Middle frontal gyrus (tissue), 1 donor: ENCODE results near the gene PDZD7.

Experiments used
- DNase-seq: peaks from one replicate; pipeline ENCODE4 v3.0.0-alpha.2; 2015; ENCODE audit warnings: low spot score; ENCODE audit errors: extremely low spot score

Gene PDZD7

DNA sequence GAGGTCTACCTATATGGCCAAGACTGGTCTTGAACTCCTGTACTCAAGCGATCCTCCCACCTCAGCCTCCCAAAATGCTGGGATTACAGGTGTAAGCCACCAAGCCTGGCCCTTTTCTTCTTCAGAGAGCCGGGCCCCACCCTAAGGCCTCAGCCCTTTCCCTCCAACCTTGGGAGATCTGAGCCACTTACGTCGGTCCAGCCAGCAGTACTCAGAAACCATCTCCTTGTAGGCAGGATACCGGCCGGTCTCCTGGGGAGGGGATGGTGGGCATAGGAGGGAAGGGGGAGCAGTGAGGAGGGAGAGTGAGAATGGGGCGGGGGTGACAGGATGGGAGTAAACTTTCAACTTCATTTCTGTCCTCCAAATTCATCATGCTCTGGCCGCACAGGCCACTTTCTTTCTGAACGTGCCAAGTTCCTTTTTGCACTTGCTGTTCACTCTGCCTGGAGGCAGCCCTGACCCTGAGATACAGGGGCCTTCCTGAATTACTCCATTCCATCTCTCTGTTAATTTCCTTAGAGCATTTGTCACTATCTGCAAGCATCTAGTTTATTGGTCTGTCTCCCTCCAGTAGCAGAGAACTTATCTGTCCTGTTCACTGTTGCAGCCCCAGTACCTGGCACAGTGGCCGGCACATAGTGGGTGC lies 10.4 kb downstream of the PDZD7 start:
- no peak for DNase-seq

DNA sequence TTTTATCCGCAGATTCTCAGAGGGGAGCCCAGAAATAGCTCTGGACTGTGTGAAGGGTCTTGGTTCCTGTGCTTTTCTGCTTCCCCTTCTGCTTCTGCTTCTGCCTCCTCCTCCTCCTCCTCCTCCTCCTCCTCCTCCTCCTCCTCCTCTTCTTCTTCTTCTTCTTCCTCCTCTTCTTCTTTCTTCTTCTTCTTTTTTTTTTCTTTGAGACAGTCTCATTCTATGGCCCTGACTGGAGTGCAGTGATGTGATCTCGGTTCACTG lies 11.6 kb downstream of the PDZD7 start:
- DNase-seq: no peak

DNA sequence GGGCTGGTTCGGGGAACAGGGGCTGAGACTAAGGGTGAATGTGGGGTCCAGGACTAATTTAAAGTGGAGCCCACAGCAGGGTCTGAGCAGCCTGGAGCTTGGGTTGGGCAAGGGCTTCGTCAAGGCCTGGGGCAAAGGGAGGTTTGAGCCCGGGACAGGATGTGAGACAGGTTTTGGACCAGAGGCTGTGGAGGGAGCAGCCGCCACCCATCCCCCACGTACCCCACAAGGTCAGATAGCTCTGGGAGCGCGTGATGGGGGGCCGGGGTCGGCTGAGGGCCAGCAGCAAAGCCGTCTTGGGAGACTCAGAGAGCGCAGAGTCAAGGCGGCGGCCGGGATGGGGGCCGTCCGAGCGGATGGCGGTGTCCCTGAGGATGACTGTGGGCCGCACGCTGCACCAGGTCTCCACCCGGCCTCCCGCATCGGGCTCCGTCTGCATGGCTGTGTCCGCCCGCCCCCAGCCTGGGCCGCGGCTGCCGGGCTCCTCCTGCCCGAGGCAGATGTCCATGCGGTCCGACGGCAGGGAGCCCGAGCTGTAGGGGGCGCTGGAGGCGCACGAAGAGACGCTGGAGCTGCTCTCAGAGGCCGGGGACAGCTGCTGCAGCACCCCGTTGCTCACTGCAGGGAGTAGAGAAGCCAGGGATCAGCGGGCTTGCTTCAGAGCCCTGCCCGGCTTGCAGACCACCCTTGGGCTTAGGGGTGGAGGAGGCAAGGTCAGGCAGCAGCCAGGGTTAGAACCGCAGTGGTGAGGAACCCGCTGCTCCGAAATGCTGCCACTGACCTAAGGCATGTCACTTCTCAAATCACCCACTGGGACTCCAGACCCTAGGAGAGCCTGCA lies 12.1 kb downstream of the PDZD7 start:
- DNase-seq: peak; percentile 58

GRCh38 chr10:101018118-101018599 lies 12.8 kb downstream of the PDZD7 start:
- no peak for DNase-seq

DNA sequence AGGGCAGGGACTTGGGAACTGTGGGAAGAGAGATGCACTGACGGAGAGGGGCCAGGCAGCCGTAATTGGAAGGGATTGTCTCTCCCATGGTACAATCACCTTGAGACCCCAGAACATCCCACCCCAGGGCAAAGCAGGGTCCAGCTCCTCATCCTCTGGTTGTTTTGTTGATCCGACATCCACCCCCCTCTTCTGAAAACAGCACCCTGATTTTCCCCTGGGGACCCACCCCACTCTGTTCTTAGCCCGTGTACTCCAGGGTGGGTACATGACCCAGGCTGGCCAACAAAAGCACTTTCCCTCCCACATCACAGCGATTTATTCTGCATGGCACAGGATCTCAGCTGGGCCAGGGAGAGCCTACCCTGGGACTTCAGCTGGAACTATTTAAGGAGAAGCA lies 14.1 kb downstream of the PDZD7 start:
- no peak for DNase-seq

GRCh38 chr10:101015582-101015973 lies 15.4 kb downstream of the PDZD7 start:
- no peak for DNase-seq

- no peak for DNase-seq
These were observed 15.9 kb downstream of the PDZD7 start for GRCh38 chr10:101014966-101015581.

GRCh38 chr10:101014230-101014884 lies 16.6 kb downstream of the PDZD7 start:
- no peak for DNase-seq

DNA sequence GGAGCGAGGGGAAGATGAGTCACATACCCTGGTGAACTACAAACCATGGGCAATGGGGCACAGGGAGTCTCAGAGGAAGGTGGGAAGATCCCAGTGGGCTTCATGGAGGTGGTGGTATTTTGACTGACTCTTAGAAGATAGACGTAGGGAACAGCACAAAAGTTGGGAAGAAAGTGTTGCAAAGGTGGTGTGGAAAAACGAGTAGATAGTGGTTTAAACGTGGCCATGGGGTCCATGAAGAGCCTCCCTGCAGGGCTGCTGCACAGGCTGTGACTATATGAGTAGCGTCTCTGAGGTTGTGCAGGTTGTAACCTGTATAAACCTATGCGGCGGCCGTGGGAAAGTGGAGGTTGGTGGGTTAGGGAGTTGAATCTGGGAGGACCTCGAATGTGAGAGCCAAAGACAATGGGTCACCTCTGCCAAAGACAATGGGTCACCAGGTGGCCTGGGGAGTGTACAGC lies 17.5 kb downstream of the PDZD7 start:
- no peak for DNase-seq

- peak; percentile 89 for DNase-seq
These were observed 18.2 kb downstream of the PDZD7 start for GRCh38 chr10:101012525-101013364.

DNA sequence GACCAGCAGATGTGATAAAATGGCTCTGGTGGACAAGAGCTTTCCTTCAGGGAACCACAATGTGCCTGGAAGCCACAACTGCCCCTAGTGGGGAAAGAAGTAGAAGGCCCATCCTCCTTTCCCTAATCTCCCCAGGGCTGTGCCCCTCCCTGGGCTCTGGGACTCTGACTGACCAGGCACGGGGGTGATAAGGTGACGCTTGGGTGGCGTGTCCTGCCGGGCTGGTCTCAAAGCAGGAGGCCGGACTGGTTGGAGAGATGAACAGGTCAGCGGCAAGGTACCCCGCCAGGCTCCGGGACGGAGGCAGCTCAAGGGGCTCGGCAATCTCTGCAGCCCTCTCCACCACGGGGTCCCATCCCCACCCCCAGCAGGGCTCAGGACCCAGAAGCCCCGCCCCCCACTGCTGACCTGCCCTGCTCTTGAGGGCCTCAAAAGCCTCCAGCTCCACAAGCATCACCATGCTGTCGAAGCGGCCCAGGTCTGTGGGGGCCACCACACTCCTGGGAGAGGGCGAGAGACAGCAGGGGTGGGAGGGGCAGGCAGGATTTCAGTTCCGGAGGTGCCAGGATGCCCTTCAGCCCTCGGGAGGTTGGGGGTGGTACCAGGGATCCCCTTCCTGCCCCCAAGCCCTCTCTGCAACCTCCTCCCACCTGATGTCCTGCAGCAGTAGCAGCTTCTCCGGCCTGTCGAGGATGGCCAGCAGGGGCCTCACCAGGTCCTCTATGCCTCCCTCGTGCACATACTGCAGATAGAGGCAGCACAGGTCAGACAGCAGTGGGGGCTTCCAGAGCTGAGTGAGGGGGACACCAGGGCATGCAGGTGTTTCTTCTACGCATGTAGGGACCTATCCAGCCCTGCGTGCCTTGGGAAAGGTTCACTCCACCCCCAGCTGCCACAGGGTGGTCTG lies 19.2 kb downstream of the PDZD7 start:
- DNase-seq: no peak

DNA sequence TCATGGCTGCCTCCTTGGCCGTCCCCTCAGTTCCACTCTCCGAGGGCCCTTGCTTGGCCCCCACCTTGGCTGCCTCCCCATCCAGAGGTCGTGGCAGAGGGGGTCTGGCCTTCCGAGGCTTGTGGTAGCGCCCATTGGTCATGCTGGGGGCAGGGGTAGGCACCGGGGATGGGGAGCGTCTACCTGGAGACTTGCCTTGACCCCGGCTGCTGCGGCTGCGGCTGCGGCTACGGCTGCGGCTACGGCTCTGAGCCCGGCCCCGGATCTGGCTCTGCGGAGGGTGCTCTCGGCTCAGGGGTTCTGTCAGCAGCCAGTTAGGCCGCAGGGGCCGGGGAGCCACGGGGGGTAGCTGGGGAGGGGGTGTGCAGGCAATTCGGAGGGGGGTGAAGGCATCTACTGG lies 20.6 kb downstream of the PDZD7 start:
- DNase-seq: no peak

GRCh38 chr10:101008823-101009423 lies 22.0 kb downstream of the PDZD7 start:
- no peak for DNase-seq

- no peak for DNase-seq
These were observed 22.8 kb downstream of the PDZD7 start for GRCh38 chr10:101007915-101008822.

DNA sequence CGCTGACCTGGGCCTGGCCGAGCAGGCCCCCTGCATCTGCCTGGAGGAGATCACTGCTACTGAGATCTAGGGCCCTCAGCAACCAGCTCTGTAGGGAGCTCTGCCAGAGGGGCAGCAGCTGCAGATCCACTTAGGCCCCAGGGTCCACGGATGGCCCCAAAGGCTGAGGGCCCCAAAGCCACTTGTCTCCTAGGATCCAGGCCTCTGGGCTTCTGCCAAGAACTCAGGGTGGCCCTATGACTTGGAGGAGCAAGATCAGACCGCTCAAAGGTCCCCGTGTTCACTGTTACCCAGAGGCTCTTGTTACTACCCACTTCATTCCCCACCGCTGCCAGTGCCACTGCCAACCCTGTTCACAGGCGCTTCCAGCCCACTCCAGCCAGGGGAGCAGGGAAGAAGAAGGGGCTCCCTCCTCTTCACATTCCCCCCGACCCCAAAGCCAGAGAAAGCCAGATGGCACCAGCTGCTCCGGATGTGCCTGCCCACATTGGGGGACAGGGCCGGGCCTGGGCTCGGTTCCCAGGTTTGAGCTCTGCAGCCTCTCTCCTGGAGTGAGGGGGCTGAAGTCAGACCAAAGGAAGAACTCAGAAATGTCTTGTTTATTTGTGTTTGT lies 23.7 kb downstream of the PDZD7 start:
- DNase-seq: no peak

DNA sequence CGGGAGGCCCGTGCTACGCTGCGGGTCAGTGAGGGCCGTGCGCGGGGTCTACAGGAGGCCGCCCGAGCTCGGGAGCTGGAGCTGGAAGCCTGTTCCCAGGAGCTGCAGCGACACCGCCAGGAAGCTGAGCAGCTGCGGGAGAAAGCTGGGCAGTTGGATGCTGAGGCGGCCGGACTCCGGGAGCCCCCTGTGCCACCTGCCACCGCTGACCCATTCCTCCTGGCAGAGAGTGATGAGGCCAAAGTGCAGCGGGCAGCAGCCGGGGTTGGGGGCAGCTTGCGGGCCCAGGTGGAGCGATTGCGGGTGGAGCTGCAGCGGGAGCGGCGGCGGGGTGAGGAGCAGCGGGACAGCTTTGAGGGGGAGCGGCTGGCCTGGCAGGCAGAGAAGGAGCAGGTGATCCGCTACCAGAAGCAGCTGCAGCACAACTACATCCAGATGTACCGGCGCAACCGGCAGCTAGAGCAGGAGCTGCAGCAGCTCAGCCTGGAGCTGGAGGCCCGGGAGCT lies 24.3 kb downstream of the PDZD7 start:
- DNase-seq: no peak

DNA sequence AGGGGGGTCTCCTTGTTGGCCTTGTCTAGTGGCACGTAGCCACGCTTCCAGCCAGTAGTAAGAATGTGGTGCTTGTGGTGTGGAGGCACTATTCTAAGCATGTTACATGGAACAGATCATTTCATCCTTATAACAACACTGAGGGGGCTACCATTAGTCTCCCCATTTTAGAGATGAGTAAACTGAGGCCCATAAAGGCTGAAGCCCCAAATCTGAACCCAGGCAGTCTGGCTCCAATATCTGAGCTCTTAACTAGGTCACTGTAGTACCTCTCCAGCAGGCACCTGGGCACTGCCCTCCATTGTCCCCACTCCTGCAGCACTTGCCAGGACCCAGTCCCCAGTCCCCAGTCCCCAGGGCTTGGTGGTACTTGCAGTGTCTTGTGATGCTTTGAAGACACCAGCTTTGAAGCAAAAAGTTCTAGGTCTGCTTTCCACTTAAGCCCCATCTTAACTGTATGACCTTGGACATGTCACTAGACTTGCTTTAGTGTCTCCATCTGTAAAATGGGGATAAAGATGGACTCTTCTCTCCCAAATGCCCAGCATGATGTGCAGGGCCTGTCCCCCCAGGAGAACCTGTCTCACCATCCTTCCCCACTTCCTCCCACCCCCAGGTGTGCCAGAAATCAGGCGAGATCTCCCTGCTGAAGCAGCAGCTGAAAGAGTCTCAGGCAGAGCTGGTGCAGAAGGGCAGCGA lies 24.9 kb downstream of the PDZD7 start:
- no peak for DNase-seq
